CD14-positive monocyte (primary cell): ENCODE data around the gene SGTB. TPM values are rescaled to one million over a fixed set of nuclear protein-coding genes. Genes with fewer than 3 reads are reported as not detected.
A peak's percentile ranks its signal among the peaks of the same experiment; 100 is the strongest.

Source experiments
- DNase-seq, 3 donors: peaks; one replicate each; pipeline ENCODE4 v3.0.0-alpha.2; 2011 to 2022
- H2AFZ ChIP-seq: 2 replicates; pipeline ENCODE4 v1.6.0; 2012; ENCODE audit warnings: mild to moderate bottlenecking, low read depth, low read length, inconsistent platforms; ENCODE audit not compliant: insufficient read depth, poor library complexity, severe bottlenecking
- H3K27ac ChIP-seq, 2 donors: 1 replicate in 1 of 2; 2 replicates in 1 of 2; pipeline ENCODE4 v1.5.1; 2012 to 2013; ENCODE audit warnings: low read length in 2 of 2, control low read depth in 1 of 2, inconsistent platforms in 1 of 2, low read depth in 1 of 2, mild to moderate bottlenecking in 1 of 2
- H3K27me3 ChIP-seq, 2 donors: one replicate each; pipeline versions ENCODE4 v1.6.0 to v1.6.1; 2011 to 2013; ENCODE audit warnings: low read length in 2 of 2; ENCODE audit not compliant: control insufficient read depth in 2 of 2, insufficient read depth in 2 of 2
- H3K36me3 ChIP-seq, 2 donors: replicated peaks in 1 of 2; 1 replicate in 1 of 2; 2 replicates in 1 of 2; pipeline versions ENCODE4 v1.5.1 to v1.6.1; 2012 to 2013; ENCODE audit warnings: low read length in 2 of 2, control low read depth in 1 of 2, inconsistent platforms in 1 of 2, mild to moderate bottlenecking in 1 of 2; ENCODE audit not compliant: insufficient read depth in 2 of 2, control insufficient read depth in 1 of 2
- H3K4me1 ChIP-seq, 2 donors: 1 replicate in 1 of 2; 2 replicates in 1 of 2; pipeline versions ENCODE4 v1.5.1 to v1.6.1; 2012 to 2013; ENCODE audit warnings: low read length in 2 of 2, control low read depth in 1 of 2, inconsistent platforms in 1 of 2, mild to moderate bottlenecking in 1 of 2, moderate library complexity in 1 of 2; ENCODE audit not compliant: insufficient read depth in 2 of 2, control insufficient read depth in 1 of 2
- H3K4me2 ChIP-seq: replicated peaks from 2 replicates; pipeline ENCODE3; 2012; ENCODE audit warnings: low read length, moderate library complexity, mild to moderate bottlenecking; ENCODE audit not compliant: poor library complexity, severe bottlenecking; ENCODE audit errors: extremely low read depth
- H3K4me3 ChIP-seq, 3 experiments: fragments of 200-600 bp in 1 of 3; sonication (generic) in 1 of 3; replicated peaks in 1 of 3; 1 replicate in 2 of 3; 2 replicates in 1 of 3; pipeline ENCODE4 v1.5.1; 2011 to 2013; ENCODE audit warnings: low read length in 3 of 3, mild to moderate bottlenecking in 3 of 3, control low read depth in 2 of 3, low read depth in 2 of 3, inconsistent platforms in 1 of 3, moderate library complexity in 1 of 3
- H3K79me2 ChIP-seq: 2 replicates; pipeline ENCODE4 v1.6.0; 2012; ENCODE audit warnings: mild to moderate bottlenecking, control low read depth, inconsistent platforms, low read length, moderate library complexity; ENCODE audit not compliant: insufficient read depth
- H3K9ac ChIP-seq: 2 replicates; pipeline ENCODE4 v1.6.0; 2017; ENCODE audit warnings: low read length, mild to moderate bottlenecking; ENCODE audit not compliant: insufficient read depth, poor library complexity, severe bottlenecking
- H3K9me3 ChIP-seq, 2 donors: replicated peaks in 1 of 2; 1 replicate in 1 of 2; 2 replicates in 1 of 2; pipeline versions ENCODE4 v1.5.1 to v1.6.1; 2012 to 2013; ENCODE audit warnings: low read length in 2 of 2, control low read depth in 1 of 2; ENCODE audit not compliant: control insufficient read depth in 1 of 2, insufficient read depth in 1 of 2
- H4K20me1 ChIP-seq: 2 replicates; pipeline ENCODE4 v1.6.0; 2012; ENCODE audit warnings: mild to moderate bottlenecking, low read length, control low read depth, moderate library complexity; ENCODE audit not compliant: insufficient read depth
- H3K27ac Mint-ChIP-seq, 7 donors: one replicate each; pipeline ENCODE4 v1.8.0; 2020; ENCODE audit warnings: mild to moderate bottlenecking in 7 of 7, mixed read lengths in 7 of 7, moderate library complexity in 6 of 7, inconsistent platforms in 2 of 7
- H3K27me3 Mint-ChIP-seq, 3 donors: one replicate each; pipeline ENCODE4 v1.8.0; 2021 to 2022; ENCODE audit warnings: low read depth in 3 of 3, mild to moderate bottlenecking in 3 of 3, mixed read lengths in 3 of 3, moderate library complexity in 3 of 3, inconsistent platforms in 1 of 3
- H3K36me3 Mint-ChIP-seq, 2 donors: one replicate each; pipeline ENCODE4 v1.8.0; 2020; ENCODE audit warnings: mixed read lengths in 2 of 2, inconsistent platforms in 1 of 2, mild to moderate bottlenecking in 1 of 2
- H3K4me1 Mint-ChIP-seq: one replicate; pipeline ENCODE4 v1.8.0; 2020; ENCODE audit warnings: mild to moderate bottlenecking, mixed read lengths
- H3K4me3 Mint-ChIP-seq, 2 donors: one replicate each; pipeline ENCODE4 v1.8.0; 2020; ENCODE audit warnings: mild to moderate bottlenecking in 2 of 2, mixed read lengths in 2 of 2, moderate library complexity in 1 of 2
- H3K9me3 Mint-ChIP-seq, 7 donors: one replicate each; pipeline ENCODE4 v1.8.0; 2020 to 2022; ENCODE audit warnings: mixed read lengths in 7 of 7, mild to moderate bottlenecking in 6 of 7, moderate library complexity in 6 of 7, inconsistent platforms in 2 of 7
- CTCF ChIP-seq: fragments of 200-600 bp; IDR thresholded peaks from one replicate; pipeline ENCODE4 v1.8.0; 2022; ENCODE audit warnings: antibody characterized with exemption, mild to moderate bottlenecking
- WGBS: methylation state at CpG from one replicate; pipeline ENCODE4 v1.1.5; 2013; ENCODE audit warnings: missing lambda C conversion rate; ENCODE audit not compliant: insufficient coverage; 5-methylcytosine and 5-hydroxymethylcytosine counted together
- intact Hi-C, 2 donors: fragments of 100-400 bp; cut with micrococcal nuclease; formaldehyde crosslinking; loops; one replicate each; pipeline versions ENCODE4 v1.15.0 to v1.15.1; 2023
- polyA plus RNA-seq, 3 donors: library from polyadenylated mRNA; depleted of rRNA in 1 of 3; unstranded in 2 of 3; stranded (reverse) in 1 of 3; fragments of 300-500 nt in 2 of 3; fragments of >200 nt in 1 of 3; fragmentation: Illumina TruSeq in 2 of 3; gene quantifications; 1 replicate in 2 of 3; 2 replicates in 1 of 3; pipeline ENCODE4 v1.2.3, GENCODE V29; 2012 to 2021

The SGTB gene
- polyA plus RNA-seq, 3 donors = 7.4 to 16.5 (median 7.6) TPM

GRCh38 chr5:65674749-65675148 is 47.2 kb downstream of the SGTB start:
- peaks cover 34 to 45% of the 10 kb centered on the region in 2 donors for H3K4me1 ChIP-seq
- Mint-ChIP-seq H3K4me3 (no peak overlapping the region), H3K4me1 (peaks cover 47% of the 10 kb centered on the region), H3K9me3 (no peaks in the 10 kb centered on the region), H3K27me3 (no peaks in the 10 kb centered on the region), H3K27ac (peak overlapping the region in 2 of 7 donors; percentile 27 to 30), H3K36me3 (peaks cover 60 to 80% of the 10 kb centered on the region in 2 donors)
- H4K20me1 ChIP-seq = no peaks in the 10 kb centered on the region
- no peaks in the 10 kb centered on the region for H3K9me3 ChIP-seq
- H3K27ac ChIP-seq = peak overlapping the region in 1 of 2 donors; percentile 83
- H3K4me3 ChIP-seq = no peak overlapping the region
- no peaks in the 10 kb centered on the region for H3K79me2 ChIP-seq
- H2AFZ ChIP-seq = no peak overlapping the region
- no peak overlapping the region for H3K9ac ChIP-seq
- H3K4me2 ChIP-seq = no peak overlapping the region
- DNase-seq = no peak
- intact Hi-C loops = no loop called here
- TF ChIP-seq CTCF = no peak
- peaks cover 38 to 61% of the 10 kb centered on the region in 2 donors for H3K36me3 ChIP-seq
- no peaks in the 10 kb centered on the region for H3K27me3 ChIP-seq

- no peaks in the 10 kb centered on the region for H4K20me1 ChIP-seq
- no CpG with 5 or more reads among the region's 1 CpG for WGBS
- peaks cover 32 to 49% of the 10 kb centered on the region in 2 donors for H3K36me3 ChIP-seq
- Mint-ChIP-seq H3K27me3 (no peaks in the 10 kb centered on the region), H3K27ac (peak overlapping the region; percentile 51 to 89 (median 70)), H3K9me3 (no peaks in the 10 kb centered on the region), H3K4me1 (peaks cover 53% of the 10 kb centered on the region), H3K4me3 (no peak overlapping the region), H3K36me3 (peaks cover 48 to 68% of the 10 kb centered on the region in 2 donors)
- peaks cover 38 to 51% of the 10 kb centered on the region in 2 donors for H3K4me1 ChIP-seq
- no peak for TF ChIP-seq CTCF
- peak in 2 of 3 donors; percentile 28 to 38 for DNase-seq
- no peaks in the 10 kb centered on the region for H3K9me3 ChIP-seq
- no peak overlapping the region for H3K9ac ChIP-seq
- intact Hi-C loops = no loop called here
- no peaks in the 10 kb centered on the region for H3K79me2 ChIP-seq
- H2AFZ ChIP-seq = no peak overlapping the region
- H3K27ac ChIP-seq = peak overlapping the region in 1 of 2 donors; percentile 83
- peak overlapping the region; percentile 29 for H3K4me2 ChIP-seq
- H3K4me3 ChIP-seq = no peak overlapping the region
- H3K27me3 ChIP-seq = no peaks in the 10 kb centered on the region
Measured at GRCh38 chr5:65672796-65673195, 49.1 kb downstream of the SGTB start.
